G401.6 (cell line): Measurements from ENCODE around the gene UVSSA.
"Not testable (repeated sequence)": the region's sequence is repeated elsewhere in the genome, so short reads cannot be mapped to it uniquely, and the experiment has no call there.

Experiments
- FAIRE-seq: peaks from 2 replicates; lab custom pipeline; 2012; peaks lifted over from hg19 to GRCh38; lab: Jason Lieb, UNC

The UVSSA gene

GRCh38 chr4:1331591-1332353, 15.2 kb upstream of the UVSSA start:
- no peak for FAIRE-seq

- no peak for FAIRE-seq
Observed at GRCh38 chr4:1332686-1333085, 14.3 kb upstream of the UVSSA start.

GRCh38 chr4:1333256-1333655, 13.8 kb upstream of the UVSSA start:
- no peak for FAIRE-seq

GRCh38 chr4:1333851-1334578, 13.0 kb upstream of the UVSSA start:
- FAIRE-seq, result not testable (repeated sequence)

GRCh38 chr4:1334579-1334895, 12.5 kb upstream of the UVSSA start:
- no peak for FAIRE-seq

GRCh38 chr4:1335193-1335883, 11.7 kb upstream of the UVSSA start:
- not testable (repeated sequence) for FAIRE-seq

GRCh38 chr4:1336088-1336491, 10.9 kb upstream of the UVSSA start:
- FAIRE-seq, result no peak

GRCh38 chr4:1337376-1337831, 9.6 kb upstream of the UVSSA start:
- FAIRE-seq, result no peak

GRCh38 chr4:1337951-1338751, 8.9 kb upstream of the UVSSA start:
- no peak for FAIRE-seq

GRCh38 chr4:1338752-1339414, 8.1 kb upstream of the UVSSA start:
- FAIRE-seq, result no peak

- no peak for FAIRE-seq
Observed at GRCh38 chr4:1339489-1339888, 7.5 kb upstream of the UVSSA start.

- FAIRE-seq, result no peak
Observed at GRCh38 chr4:1340181-1340747, 6.7 kb upstream of the UVSSA start.

- no peak for FAIRE-seq
Observed at GRCh38 chr4:1340861-1341260, 6.1 kb upstream of the UVSSA start.

GRCh38 chr4:1342003-1342402, 5.0 kb upstream of the UVSSA start:
- FAIRE-seq, result no peak

- FAIRE-seq, result no peak
Observed at GRCh38 chr4:1344696-1345095, 2.3 kb upstream of the UVSSA start.

GRCh38 chr4:1345903-1346780, 866 bp upstream of the UVSSA start:
- FAIRE-seq, result no peak

GRCh38 chr4:1347410-1347864, 429 bp downstream of the UVSSA start:
- no peak for FAIRE-seq

- no peak for FAIRE-seq
Observed at GRCh38 chr4:1348014-1348513, 1.1 kb downstream of the UVSSA start.

- FAIRE-seq, result no peak
Observed at GRCh38 chr4:1348746-1349145, 1.7 kb downstream of the UVSSA start.
